Left forelimb (tissue), 1 donor: ENCODE data around the gene PRTFDC1.
"Not testable (repeated sequence)": the region's sequence is repeated elsewhere in the genome, so short reads cannot be mapped to it uniquely, and the experiment has no call there.

Experiments
- DNase-seq: peaks from one replicate; pipeline ENCODE4 v3.0.0-alpha.2; 2018; ENCODE audit warnings: low spot score

The PRTFDC1 gene

DNA sequence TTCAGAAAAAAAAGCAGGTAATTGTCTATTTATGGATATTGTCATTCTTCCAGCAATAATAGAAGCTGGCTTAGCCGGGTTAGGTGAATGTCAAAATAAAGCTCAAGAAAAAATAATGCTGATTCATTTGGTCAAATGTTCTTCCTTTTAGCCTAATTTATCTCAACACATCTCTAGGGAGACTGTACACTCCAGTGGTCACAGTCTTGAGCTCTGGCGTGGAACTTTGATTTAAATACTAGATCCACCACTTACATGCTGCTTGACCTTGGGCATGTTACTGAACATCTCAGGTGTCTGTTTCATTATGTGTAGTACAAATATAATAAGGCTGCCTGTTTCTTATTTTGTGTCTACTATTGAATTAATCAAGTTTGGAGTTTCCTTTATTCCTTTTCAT, 22.0 kb downstream of the PRTFDC1 start:
- no peak for DNase-seq

DNA sequence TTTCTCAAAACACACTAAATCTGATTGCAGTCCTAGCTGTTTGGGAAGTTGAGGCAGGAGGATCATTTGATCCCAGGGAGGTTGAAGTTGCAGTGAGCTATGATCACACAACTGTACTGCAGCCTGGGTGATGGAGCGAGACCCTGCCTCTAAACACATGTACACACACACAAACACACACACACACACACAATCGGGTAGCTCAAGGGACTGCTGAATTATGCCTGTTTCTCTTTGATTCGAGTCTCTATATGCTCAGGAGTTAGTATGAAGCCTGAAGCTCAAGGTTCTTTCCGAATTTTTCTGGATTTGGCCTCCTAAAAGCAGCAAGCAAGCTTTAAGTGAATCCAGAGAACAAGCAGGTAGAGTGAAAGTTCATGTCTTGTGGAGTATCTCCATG, 22.5 kb downstream of the PRTFDC1 start:
- DNase-seq = no peak

DNA sequence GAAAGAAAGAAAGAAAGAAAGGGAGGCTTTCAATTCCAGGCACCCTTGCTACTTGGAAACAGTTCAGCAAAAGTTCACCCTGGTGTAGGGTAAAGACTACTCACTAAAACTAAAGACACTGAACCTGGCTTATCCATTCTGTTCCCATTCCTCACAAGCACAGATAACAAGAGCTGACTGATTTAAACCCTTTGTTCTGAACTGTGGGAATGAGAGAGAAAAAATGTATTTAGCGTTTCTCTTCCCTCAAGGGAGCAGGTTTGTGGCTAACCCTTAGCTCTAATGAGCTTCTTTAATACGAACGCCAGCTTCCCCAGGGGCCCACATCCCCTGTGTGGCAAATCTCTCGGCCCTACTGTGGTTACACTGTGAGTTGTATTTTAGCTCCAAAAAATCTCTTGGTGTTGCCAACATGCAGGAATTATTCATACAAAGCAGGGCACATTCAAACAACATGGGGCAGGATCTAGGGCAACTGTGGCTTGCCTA, 23.3 kb downstream of the PRTFDC1 start:
- DNase-seq = no peak

DNA sequence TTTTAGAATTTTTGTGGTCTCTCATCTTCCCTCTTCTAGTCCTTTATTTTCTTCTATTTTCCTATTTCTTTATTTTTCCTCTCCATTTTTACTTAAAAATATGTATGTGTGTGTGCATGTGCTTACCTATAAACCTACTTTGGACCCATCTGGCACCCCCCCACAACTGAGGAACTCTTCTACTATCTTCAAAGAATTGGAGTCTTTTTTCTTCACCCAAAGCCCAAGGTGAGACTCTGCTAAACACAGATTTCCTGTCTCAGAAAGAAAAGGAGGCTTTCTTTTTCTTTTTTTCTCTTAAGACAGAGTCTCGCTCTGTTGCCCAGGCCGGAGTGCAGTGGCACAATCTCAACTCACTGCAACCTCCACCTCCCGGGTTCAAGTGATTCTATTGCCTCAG, 24.2 kb downstream of the PRTFDC1 start:
- no peak for DNase-seq

DNA sequence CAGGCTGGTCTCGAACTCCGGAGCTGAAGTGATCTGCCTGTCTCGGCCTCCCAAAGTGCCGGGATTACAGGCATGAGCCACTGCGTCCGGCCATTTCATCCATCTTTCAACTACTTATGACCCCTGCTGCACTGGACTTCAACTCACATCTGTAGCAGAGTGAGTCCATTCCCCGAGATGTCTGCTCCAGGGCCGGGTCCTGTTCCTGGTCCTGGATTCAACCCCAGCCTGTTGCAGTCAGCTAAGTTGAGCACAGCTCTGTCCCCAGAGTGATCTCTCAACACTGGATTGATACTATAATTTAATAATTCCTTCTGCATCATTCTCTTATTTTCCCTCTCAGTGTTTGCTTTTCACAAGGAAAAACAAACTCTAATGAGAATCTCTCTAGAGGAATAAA, 25.8 kb downstream of the PRTFDC1 start:
- DNase-seq = no peak

DNA sequence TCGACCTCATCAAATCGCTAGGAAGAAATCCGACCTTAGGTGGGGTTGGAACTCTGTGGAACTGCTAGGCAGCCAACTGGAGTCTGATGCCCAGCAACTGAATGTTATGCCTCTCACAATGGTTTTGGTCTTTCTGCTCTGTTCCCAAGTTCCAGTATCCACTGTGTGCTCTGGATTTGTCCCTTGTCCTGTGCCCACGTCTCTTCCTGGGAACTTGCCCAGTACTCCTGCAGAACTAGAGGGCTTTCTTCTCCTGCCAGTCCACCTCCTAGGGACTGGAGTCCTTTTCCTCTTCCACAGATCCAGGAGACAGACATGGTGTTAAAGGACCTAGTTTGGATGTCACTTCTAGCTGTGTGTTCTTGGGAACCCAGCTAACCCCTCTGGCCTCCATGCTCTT, 26.6 kb downstream of the PRTFDC1 start:
- no peak for DNase-seq

DNA sequence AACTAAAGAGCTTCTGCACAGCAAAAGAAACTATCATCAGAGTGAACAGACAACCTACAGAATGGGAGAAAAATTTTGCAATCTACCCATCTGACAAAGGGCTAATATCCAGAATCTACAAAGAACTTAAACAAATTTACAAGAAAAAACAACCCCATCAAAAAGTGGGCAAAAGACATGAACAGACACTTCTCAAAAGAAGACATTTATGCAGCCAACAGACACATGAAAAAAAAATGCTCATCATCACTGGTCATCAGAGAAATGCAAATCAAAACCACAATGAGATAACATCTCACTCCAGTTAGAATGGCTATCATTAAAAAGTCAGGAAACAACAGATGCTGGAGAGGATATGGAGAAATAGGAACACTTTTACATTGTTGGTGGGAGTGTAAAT, 27.9 kb downstream of the PRTFDC1 start:
- DNase-seq = not testable (repeated sequence)

DNA sequence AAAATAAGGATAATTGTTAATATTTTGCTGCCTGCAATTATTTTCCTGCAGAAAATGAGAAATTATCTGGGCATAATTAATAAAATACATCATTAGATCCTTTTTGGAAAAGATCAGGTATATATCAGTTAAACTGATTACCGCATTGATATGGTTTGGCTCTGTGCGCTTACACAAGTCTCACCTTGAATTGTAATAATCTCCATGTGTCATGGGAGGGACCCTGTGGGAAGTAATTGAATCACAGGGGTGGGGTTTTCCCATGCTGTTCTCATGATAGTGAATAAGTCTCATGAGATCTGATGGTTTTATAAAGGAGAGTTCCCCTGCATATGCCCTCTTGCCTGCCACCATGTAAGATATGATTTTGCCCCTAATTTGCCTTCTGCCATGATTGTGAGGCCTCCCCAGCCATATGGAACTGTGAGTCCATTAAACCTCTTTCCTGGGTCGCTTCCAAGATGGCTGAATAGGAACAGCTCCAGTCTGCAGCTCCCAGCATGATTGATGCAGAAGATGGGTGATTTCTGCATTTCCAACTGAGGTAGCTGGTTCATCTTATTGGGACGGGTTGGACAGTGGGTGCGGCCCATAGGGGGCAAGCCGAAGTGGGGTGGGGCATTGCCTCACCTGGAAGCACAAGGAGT, 30.1 kb downstream of the PRTFDC1 start:
- not testable (repeated sequence) for DNase-seq

DNA sequence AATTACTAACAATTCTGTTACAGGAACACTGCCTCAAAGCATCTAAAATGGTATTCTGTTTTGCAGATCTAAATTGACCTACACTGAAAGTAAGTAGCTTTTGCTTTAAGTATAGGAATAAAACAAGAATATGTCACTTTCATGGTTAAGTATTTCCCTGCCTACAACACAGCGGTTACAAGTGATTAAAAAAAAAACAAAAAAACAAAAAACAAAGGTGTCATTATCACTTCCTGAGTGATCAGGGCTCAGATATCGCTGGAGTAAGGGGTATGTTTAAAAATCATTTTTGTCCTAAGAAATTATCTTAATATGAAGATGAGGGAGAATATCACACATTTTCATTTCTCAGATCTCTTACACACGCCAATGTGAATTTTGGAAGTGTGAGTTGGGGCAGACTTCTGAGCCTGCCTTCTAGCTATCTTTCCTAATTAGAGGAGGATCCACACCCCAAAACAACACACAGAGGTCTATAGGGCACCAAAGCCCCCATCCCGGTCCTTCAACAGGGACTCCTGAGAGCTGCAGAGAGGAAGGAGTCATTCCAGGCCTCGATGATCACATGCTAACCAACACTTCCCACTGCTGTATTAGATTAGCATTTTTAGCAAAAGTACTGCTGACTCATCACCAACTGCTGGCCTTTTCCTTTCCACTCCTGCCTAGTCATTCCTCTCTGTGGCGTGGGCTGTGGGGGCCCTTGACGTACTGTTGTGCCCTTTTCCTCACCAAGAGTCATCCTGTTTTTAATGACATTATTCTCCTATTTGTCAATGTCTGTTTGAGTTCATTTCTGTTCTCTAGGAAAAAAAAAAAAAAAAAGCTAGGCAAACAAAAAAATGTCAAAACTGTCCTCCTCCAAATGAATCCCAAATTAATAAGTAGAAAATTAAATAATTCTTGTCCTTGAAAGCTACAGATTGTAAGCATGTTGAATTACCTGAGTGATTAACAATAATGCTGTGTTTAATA, 31.2 kb downstream of the PRTFDC1 start:
- no peak for DNase-seq

DNA sequence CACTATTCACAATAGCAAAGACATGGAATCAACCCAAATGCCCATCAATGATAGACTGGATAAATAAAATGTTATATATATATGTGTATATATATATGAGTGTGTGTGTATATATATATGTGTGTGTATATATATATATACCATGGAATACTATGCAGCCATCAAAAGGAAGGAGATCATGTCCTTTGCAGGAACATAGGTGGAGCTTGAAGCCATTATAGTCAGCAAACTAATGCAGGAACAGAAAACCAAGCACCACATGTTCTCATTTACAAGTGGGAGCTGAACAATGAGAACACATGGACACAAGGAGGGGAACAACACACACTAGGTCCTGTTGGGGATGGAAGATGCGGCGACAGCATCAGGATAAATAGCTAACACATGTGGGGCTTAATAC, 32.2 kb downstream of the PRTFDC1 start:
- DNase-seq = not testable (repeated sequence)

DNA sequence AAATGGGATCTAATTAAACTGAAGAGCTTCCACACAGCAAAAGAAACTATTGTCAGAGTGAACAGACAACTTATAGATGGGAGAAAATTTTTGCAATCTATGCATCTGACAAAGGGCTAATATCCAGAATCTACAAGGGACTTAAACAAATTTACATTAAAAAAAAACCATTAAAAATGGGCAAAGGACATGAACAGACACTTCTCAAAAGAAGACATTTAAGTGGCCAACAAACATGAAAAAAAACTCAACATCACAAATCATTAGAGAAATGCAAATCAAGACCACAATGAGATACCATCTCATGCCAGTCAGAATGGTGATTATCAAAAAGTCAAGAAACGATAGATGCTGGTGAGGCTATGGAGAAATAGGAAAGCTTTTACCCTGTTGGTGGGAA, 32.8 kb downstream of the PRTFDC1 start:
- DNase-seq = not testable (repeated sequence)

DNA sequence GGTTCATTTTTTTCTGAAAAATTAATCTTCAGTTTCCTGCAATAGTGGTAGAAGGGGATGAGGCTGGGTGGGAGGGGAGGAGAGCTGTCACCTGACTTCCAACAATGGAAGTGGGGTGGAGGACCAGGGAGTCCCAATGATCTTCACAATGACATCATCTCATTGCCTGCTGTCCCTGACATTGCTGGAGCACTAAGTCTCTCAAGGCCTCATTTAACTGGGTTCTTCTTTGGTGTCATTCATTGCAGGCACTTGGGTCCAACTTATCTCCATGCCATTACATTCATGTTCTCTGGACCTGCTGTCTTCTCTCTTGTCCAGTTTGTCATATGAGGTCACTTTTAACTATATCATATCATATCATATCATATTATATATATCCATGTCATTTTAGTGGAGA, 34.4 kb downstream of the PRTFDC1 start:
- no peak for DNase-seq

DNA sequence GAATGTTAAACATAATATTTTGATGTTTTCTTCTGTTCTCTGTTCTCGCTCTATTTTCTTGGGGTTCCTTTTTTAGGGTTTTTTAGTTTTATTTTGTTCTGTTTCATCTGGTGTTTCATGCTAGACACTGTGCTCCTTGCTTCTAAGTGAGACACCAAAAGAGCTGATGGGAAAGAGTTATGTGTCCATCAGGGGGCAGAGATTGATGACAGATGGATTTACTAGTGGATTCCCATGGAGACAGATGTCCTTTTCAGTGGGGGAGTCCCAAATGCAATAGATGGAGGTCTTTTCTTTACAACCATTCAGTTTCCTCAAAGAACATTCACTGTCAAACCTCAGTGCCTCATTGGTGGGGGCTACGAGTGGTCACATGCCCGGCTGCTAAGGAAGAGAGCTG, 34.9 kb downstream of the PRTFDC1 start:
- DNase-seq = no peak

DNA sequence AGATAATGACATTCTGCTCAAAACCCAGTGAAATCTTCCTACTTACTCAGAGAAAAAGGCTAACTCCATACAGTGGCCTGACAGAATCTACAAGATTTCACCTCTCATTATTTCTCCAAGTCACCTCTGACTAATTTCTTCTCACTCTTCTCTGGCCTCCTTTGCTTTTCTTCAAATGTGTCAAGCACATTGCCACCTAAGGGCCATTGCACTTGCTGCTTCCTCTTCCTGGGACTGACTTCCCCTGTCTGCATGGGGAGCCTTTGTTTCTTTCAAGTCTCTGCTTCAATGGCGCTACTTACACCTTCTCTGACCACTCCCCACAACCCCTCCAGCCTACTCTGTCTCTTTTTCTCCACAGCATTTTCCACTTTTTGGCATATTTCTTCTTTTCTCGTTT, 36.0 kb downstream of the PRTFDC1 start:
- no peak for DNase-seq

DNA sequence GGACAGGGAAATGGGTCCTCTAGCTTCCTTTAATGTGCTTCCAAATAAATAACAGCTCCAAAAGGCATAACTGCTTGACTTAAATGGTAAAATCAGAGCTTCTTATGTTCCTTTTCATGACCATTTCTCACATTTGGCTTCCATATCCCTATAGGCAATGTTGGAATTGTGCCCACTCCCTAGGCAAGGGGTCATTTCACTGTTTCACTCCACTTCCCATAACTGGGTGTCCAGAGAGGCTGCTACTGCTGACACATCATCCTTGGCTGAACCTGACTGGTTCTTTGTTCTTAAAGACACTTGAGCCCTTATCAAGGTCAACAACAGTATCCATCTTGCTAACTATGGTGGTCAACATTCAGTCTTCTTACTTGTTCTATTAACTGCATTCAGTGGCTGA, 37.1 kb downstream of the PRTFDC1 start:
- no peak for DNase-seq

DNA sequence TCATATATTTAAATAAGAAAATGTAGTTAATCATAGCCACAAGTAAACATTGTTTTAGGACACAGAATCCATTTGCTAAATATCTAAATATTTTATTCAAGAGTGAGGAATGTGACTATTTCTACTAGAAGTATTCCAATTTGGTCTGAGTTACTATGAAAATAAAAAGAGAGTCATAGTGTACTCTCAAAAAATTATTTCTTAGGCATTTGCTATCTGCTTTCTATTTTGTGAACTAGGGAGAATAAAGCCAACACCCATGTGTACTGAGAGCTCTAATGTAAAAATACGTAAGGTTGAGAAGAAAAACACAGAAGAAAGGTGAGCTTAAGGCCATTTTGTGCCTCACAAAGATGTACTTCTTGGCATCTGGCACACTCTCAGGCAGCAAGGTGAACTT, 38.3 kb downstream of the PRTFDC1 start:
- no peak for DNase-seq

DNA sequence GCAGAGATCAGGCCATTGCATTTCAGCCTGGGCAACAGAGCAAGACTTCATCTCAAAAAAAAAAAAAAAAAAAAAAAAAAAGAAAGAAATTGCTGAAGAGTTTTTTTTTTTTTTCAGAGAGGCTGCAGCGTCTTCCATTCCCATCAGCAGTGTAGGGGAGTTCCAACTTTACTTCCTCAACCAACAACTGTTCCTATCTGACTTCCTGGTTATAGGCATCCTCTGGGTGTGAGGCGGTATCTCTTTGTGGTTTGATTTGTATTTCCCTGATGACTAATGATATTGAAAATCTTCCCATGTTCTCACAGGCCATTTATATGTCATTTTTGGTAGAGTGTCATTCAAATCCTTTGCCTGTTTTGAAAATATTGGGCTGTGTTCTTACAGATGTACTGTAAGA, 40.2 kb downstream of the PRTFDC1 start:
- no peak for DNase-seq

DNA sequence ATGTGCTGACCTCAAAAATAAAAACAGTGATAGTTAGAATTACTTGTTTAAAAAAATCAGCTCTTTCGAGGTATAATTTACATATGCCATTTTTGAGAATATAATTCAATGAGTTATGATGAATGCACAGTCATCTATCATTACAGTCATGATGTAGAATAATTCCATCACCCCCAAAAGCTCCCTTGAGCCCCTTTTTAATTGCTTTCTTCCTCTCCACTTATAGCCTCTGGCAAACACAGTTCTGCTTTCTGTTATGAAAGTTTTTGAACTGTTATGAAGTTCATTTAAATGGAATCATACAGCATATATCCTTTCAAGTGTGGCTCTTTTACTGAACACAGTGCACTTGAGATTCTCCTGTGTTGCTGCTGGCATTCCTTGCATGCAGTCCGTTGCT, 41.4 kb downstream of the PRTFDC1 start:
- no peak for DNase-seq

DNA sequence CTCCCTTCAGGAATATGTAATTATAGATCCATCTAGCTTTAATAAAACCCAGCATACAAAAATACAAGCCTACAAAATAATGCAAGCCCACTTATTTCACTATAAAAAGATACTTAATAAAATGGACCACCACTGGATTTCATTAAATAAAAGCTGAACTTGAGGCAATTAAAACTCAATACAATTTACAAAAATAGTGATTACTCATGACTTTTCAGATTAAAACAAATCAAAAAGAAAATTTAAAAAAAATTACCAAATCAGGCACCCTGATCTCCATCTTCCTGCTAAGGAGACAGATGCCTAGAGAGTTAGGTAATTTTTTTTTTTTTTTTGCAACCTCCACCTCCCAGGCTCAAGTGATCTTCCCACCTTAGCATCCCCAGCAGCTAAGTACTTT, 41.8 kb downstream of the PRTFDC1 start:
- DNase-seq = no peak

DNA sequence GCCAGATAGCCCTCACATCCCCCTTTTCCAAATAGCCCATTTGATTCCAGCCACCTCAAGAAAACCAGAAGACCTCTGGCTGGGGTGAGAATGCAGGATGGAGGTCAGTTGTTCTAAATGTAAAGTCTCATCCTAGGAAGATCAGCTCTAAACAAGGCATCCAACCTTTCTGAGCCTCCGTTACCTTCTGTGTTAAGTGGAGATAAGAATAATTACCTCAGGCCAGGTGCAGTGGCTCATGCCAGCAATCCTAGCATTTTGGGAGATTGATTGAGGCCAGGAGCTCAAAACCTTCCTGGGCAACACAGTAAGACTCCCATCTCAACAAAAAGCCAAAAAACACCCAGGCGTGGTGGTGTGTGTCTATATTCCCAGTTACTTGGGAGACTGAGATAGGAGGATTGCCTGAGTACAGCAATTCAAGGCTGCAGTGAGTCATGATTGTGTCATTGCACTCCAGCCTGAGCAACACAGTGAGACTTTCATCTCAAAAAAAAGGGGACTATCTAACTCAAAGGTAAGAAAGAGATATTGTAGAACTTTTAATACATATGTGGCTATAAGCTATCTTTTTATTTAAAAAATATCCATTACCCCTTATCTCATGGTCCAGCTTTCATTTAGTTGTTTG, 43.5 kb downstream of the PRTFDC1 start:
- no peak for DNase-seq

DNA sequence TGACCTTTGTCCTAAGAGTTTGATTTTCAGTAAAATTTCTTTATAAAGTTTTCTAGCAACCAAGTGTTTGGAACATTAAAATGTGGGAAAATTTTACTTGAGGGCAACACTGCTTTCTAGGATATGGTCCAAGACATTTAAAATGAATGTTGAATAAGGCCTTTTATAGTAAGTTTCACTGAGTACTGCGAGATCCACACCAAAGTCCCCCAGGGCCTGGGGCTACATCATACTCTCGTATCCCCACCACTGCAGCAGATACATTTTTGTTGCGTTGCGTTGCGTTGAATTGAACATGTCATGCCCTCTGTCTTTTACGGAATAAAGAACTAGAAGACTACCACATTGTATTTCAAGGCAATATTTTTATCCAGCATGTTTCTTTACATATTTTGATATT, 44.5 kb downstream of the PRTFDC1 start:
- DNase-seq = no peak

DNA sequence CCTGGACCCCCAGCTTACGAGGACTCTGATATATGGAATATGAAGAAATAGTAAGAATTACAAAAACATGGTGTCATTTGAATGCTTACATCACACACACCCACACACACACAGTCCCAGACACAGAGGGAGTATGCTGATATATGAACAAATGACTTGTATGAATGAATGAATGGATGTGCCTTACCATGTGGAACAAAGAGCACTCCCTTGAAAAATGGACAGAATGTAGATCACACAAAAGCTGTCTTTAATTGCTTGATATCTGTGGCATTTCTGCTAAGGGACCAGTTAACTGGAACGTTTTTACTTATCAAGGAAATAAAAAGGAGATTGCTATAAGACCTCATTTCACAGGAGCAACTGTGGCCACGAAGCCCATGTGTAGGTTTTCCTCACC, 46.0 kb downstream of the PRTFDC1 start:
- DNase-seq = no peak

DNA sequence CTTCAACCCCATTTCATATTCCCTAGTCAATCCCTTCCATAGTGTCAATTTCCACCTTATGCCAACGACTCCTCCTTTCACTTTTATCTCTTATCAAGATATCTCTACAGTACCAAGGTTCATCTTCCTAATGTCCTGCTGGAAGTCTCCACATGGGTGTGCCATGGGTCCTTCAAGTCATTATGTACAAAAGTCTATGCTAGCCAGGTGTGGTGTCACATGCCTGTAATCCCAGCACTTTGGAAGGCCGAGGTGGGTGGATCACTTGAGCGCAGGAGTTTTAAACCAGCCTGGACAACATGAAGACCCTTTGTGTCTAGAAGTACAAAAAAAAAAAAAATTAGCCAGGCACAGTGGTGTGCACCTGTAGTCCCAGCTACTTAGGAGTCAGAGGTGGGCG, 47.6 kb downstream of the PRTFDC1 start:
- DNase-seq = no peak
